ENCODE results near the gene TMEM187.

The TMEM187 gene

GRCh38 chrX:154019633-154020528, 47.3 kb downstream of the TMEM187 start, which contains the start of gene IRAK1:
TSS of gene IRAK1 (minus strand) at chrX:154019902. CDS start at chrX:154019812, 90 bp downstream.
- peak in 1 of 3 experiments; percentile 47 for DNase-seq (ENCODE audit: low read depth in 3 of 3)

DNA sequence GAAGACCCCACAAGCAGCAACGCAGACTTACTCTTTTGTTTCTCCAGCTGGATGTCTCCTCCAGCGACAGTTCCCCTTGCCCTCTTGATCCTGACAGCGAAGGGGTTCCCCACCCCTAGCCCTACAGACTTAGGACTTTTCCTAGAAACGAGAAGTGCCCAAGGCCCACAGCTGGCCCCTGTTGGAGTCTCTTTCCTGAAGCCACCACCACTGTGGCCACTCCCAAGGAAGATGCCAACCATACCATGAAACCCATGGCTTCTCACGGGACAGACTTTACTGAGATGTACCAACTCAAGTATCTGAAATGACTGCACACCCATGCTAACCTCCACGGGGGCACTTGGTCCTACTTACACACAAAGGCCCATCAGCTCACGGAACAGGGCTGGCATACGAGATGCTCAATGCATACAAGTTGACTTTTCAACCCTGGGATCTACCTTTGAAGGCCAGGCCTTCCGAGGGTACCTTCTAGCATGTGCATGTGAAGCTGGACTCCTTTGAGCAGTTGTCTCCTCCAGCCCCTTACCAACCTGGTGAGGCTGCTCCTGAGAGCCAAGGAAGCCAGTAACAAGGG, 48.1 kb downstream of the TMEM187 start:
- no peak for DNase-seq (ENCODE audit: low read depth in 3 of 3)

- DNase-seq (ENCODE audit: low read depth in 3 of 3) = peak in 1 of 3 experiments; percentile 28
Observed at GRCh38 chrX:154021131-154021611, 48.6 kb downstream of the TMEM187 start.

DNA sequence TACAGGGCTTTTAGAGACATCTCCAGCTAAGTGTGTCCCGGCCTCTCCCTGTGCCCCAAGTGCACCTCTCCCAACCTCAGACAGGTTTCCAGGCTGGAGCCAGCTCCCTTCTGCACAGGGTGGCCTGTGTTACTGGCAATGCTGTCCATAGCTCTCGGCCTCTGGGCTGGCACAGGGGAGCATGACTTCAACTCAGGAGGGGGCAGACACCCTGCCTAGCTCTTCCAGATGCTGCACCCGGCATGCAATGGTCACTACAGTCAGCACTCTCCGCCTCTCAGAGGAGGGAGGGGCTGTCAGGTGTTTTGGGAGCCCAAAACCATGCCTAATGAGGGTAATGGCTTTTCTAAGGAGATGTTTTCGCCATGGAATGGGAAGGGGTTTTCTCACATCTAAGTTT, 49.6 kb downstream of the TMEM187 start:
- DNase-seq (ENCODE audit: low read depth in 3 of 3) = no peak

GRCh38 chrX:154023276-154024000, 50.9 kb downstream of the TMEM187 start:
- no peak for DNase-seq (ENCODE audit: low read depth in 3 of 3)

- no peak for DNase-seq (ENCODE audit: low read depth in 3 of 3)
Observed at GRCh38 chrX:154024271-154024670, 51.7 kb downstream of the TMEM187 start.

- no peak for DNase-seq (ENCODE audit: low read depth in 3 of 3)
Observed at GRCh38 chrX:154025230-154025629, 52.7 kb downstream of the TMEM187 start.

GRCh38 chrX:154026136-154027021, 53.8 kb downstream of the TMEM187 start:
- DNase-seq (ENCODE audit: low read depth in 3 of 3) = no peak

- DNase-seq (ENCODE audit: low read depth in 3 of 3) = no peak
Observed at GRCh38 chrX:154027022-154027402, 54.5 kb downstream of the TMEM187 start.

- DNase-seq (ENCODE audit: low read depth in 3 of 3) = no peak
Observed at GRCh38 chrX:154027986-154028385, 55.4 kb downstream of the TMEM187 start.

GRCh38 chrX:154028502-154029184, 56.1 kb downstream of the TMEM187 start:
- no peak for DNase-seq (ENCODE audit: low read depth in 3 of 3)

DNA sequence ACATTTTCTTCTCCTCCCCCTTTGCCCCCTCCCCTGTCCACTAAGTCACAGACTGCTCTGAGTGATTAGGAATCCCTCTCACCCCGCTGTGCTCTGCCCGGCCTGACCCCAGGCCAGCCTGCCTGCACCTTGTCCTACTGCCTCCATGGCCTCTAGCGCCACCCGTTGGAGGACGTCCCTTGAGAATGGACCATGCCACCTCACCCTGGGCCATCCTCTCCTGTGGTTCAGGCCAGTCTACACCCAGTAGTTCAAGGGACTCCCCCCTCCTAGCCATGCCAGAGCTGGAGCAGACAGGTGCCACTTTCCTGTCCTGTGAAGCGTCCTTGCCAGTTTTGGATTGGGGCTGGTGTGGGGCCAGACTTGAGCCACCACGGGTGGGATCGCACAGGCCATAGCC, 56.9 kb downstream of the TMEM187 start:
- DNase-seq (ENCODE audit: low read depth in 3 of 3) = no peak

GRCh38 chrX:154030266-154030665, 57.7 kb downstream of the TMEM187 start:
- no peak for DNase-seq (ENCODE audit: low read depth in 3 of 3)

GRCh38 chrX:154030715-154031305, 58.3 kb downstream of the TMEM187 start:
- no peak for DNase-seq (ENCODE audit: low read depth in 3 of 3)

- no peak for DNase-seq (ENCODE audit: low read depth in 3 of 3)
Observed at GRCh38 chrX:154032160-154032559, 59.6 kb downstream of the TMEM187 start.

DNA sequence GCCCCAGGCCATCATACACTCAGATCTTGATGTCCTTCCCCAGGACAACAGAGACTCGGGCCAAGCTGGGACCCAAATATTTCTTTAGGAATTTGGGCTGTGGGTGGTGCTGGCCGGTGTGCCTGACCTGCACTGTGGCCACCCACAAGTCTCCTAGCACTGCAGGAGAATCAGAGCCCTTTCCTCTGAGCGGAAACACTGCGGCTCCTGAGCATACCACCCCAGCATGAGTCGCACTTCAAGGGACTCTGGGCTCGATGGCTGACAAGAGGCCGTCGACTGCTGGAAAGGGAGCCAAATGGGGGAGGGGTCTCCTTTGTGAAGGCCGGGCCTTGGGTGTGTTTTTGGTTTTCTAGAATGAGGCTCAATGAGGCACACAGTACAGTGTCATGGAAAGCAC, 60.1 kb downstream of the TMEM187 start:
- no peak for DNase-seq (ENCODE audit: low read depth in 3 of 3)

Data from stimulated activated CD4-positive, alpha-beta T cell treated with anti-CD3 and anti-CD28 coated beads, TNF-alpha, amount 100 ng/mL, for 24 hours (primary cell).